Neural crest cell (in vitro differentiated cells): ENCODE results near the gene SCN3A. TPM values are rescaled to one million over a fixed set of nuclear protein-coding genes. Genes with fewer than 3 reads are reported as not detected.

Source experiments
- DNase-seq: peaks from one replicate; pipeline ENCODE4 v3.0.0; 2021; ENCODE audit warnings: low read depth, mixed read lengths, low spot score
- H3K27ac Mint-ChIP-seq: one replicate; pipeline ENCODE4 v1.8.0; 2021; ENCODE audit warnings: mild to moderate bottlenecking, mixed read lengths; ENCODE audit not compliant: unreplicated experiment
- H3K27me3 Mint-ChIP-seq: 2 replicates; pipeline ENCODE4 v1.8.0; 2021; ENCODE audit warnings: low read depth, mild to moderate bottlenecking, mixed read lengths
- H3K36me3 Mint-ChIP-seq: 2 replicates; pipeline ENCODE4 v1.8.0; 2021; ENCODE audit warnings: low read depth, mild to moderate bottlenecking, mixed read lengths
- H3K4me1 Mint-ChIP-seq: 2 replicates; pipeline ENCODE4 v1.8.0; 2021; ENCODE audit warnings: mixed read lengths
- H3K4me3 Mint-ChIP-seq: one replicate; pipeline ENCODE4 v1.8.0; 2021; ENCODE audit warnings: mild to moderate bottlenecking, mixed read lengths
- H3K9me3 Mint-ChIP-seq: 2 replicates; pipeline ENCODE4 v1.8.0; 2021; ENCODE audit warnings: mixed read lengths
- CTCF ChIP-seq: fragments of 200-600 bp; sonication (generic); conservative IDR thresholded peaks from 2 replicates; pipeline ENCODE4 v1.5.0; 2021; ENCODE audit warnings: antibody characterized with exemption, mild to moderate bottlenecking
- total RNA-seq: library from RNA; stranded (reverse); gene quantifications from 2 replicates; pipeline ENCODE4 v1.2.1, GENCODE V29; 2021

SCN3A gene
- total RNA-seq, 1 donor from 2014 or later, result 4.9 TPM

DNA sequence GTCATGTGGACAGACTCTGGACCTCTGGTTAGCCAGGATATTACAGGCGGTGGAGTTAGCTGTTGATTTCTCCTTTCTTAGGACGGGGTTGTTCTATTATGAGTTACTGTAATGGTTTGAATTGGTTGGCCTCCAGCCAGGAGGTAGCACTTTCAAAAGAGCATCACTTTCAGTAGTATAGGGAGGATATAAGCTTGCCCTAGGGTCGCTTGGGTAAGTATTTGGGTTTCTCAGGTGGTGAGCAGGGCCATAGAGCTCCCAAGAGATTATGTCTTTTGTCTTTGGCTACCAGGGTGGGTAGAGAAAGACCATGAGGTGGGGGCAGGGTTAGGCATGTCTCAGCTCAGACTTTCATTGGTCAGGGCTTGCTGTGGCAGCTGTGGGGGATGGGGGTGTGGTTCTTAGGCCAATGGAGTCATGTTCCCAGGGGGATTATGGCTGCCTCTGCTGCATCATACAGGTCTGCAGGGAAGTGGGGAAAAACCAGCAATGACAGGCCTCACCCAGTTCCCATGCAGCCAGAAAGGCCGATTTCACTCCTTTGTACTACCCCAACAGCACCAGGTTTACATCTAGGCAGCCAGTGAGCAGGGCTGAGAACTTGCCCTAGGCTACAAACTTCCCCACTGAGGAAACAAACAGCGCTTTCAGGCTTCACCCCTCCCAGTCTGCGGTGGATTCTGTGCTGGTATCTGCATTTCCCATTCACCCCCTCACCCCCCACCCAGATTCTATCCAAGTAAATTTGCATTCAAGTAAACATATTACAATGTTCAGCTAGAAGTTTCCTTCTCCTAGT lies 159.1 kb downstream of the SCN3A start:
- Mint-ChIP-seq H3K27me3 (no peaks in the 10 kb centered on the region), H3K4me1 (peaks cover 15% of the 10 kb centered on the region), H3K9me3 (no peaks in the 10 kb centered on the region), H3K36me3 (no peaks in the 10 kb centered on the region), H3K27ac (peak overlapping the region; percentile 87), H3K4me3 (no peak overlapping the region)
- DNase-seq, result no peak
- TF ChIP-seq CTCF, result no peak

Other genes starting within 250 kb of the SCN3A start
- gene SLC38A11, start 248.5 kb downstream of the SCN3A start, total RNA-seq, result not detected in 2 replicates
- gene SCN2A, start 35.4 kb upstream of the SCN3A start, total RNA-seq, result 0.47 and 0.55 TPM in 2 replicates